HG02852 (cell line): ENCODE data around the gene IL9R.
"Not testable (repeated sequence)": the region's sequence is repeated elsewhere in the genome, so short reads cannot be mapped to it uniquely, and the experiment has no call there.

Source experiments
- ATAC-seq: cut with Tn5 transposase; IDR thresholded peaks from one replicate; pipeline ENCODE4 v1.9.1; 2021; ENCODE audit warnings: mild to moderate bottlenecking, moderate library complexity; ENCODE audit not compliant: unreplicated experiment

IL9R gene

GRCh38 chrX:156028653-156029237 lies 31.2 kb downstream of the IL9R start:
- ATAC-seq, result not testable (repeated sequence)

DNA sequence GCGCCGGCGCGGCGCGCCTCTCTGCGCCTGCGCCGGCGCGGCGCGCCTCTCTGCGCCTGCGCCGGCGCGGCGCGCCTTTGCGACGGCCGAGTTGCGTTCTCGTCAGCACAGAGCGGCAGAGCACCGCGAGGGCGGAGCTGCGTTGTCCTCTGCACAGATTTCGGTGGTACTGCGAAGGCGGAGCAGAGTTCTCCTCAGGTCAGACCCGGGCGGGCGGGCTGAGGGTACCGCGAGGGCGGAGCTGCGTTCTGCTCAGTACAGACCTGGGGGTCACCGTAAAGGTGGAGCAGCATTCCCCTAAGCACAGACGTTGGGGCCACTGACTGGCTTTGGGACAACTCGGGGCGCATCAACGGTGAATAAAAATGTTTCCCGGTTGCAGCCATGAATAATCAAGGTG lies 31.8 kb downstream of the IL9R start:
- not testable (repeated sequence) for ATAC-seq

GRCh38 chrX:156029707-156030442 lies 32.4 kb downstream of the IL9R start:
- ATAC-seq, result not testable (repeated sequence)

- not testable (repeated sequence) for ATAC-seq
Measured at GRCh38 chrX:156030474-156030873, 33.0 kb downstream of the IL9R start.
